GM10248 (cell line): ENCODE results near the gene ARHGAP8.

ENCODE experiments used
- CTCF ChIA-PET: fragments of 300-600 bp; sonication (Branson Sonifier 250); formaldehyde crosslinking; extraction: SDS; loops from one replicate; lab custom pipeline; 2021; ENCODE audit warnings: antibody characterized with exemption; lab: Yijun Ruan, JAX
- POLR2A ChIA-PET: fragments of 350-650 bp; sonication (Branson Sonifier 250); formaldehyde crosslinking; extraction: SDS; loops from one replicate; lab custom pipeline; 2020; ENCODE audit warnings: antibody characterized with exemption; lab: Yijun Ruan, JAX
- DNase-seq: peaks from one replicate; pipeline ENCODE4 v3.0.0; 2012; ENCODE audit errors: extremely low spot score
- CTCF ChIP-seq: IDR thresholded peaks from 2 replicates; pipeline ENCODE4 v1.5.1; 2012; ENCODE audit warnings: mild to moderate bottlenecking, low read depth; ENCODE audit errors: extremely low read depth, missing control alignments, control extremely low read depth

ARHGAP8 gene

GRCh38 chr22:44906248-44906936 is 154.0 kb downstream of the ARHGAP8 start:
- TF ChIP-seq CTCF = no peak
- CTCF ChIA-PET = no interaction called here
- POLR2A ChIA-PET = no interaction called here
- DNase-seq = no peak

- POLR2A ChIA-PET = no interaction called here
- DNase-seq = no peak
- CTCF ChIA-PET = interaction anchor here (1.3 kb wide), 1 partner anchor 12 kb away, joined by 4 read pairs; no protein-coding TSS in a partner anchor
- no peak for TF ChIP-seq CTCF
These were observed 154.7 kb downstream of the ARHGAP8 start for GRCh38 chr22:44906999-44907644.

DNA sequence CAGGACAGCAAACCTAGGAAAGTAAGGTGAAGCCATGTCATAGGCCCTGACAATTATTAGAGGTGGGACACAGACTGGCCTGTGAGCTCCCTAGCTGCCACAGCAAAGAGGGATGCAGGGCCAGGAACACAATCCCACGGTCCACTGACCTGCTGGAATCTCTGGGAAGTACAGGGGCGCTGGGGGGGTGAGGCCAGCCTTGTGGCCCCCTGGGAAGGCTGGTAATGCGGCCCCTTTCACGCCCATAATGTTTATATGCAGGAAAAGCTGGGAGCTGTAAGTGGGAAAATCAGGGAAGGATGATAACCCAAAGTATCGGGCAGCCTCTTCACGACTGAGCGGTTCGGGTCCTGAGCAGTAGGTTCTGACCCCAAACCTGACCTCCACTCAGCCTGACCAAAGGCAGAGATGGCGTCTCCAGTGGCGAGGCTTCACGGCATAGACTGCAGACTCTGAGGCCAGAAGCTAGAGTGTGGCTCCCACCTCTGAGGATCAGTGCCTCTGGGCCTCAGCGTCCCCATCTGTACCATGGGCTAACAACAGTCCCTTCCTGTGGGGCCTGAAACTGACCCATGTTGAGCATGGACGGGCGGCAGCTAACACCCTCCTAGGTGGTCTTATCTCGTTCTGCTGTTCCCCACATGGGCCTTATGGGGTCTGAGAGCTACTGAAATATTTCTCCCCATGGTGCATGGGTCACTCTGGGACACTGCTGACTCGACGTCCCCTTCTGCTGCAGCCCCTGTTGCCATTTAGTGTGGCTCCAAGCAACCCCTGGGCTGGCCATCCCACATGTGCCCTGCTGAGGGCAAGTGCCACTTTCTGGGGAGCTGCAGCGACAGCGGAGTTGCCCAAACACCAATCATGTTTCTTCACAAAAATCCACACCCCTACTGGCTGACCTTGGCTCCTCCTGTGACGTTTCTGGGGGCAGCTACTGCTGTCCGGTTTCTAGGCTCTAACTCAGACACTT is 155.7 kb downstream of the ARHGAP8 start:
- TF ChIP-seq CTCF = no peak
- CTCF ChIA-PET = interaction anchor here (1.3 kb wide), 1 partner anchor 11 kb away, joined by 4 read pairs; no protein-coding TSS in a partner anchor
- no peak for DNase-seq
- POLR2A ChIA-PET = no interaction called here

- POLR2A ChIA-PET = no interaction called here
- TF ChIP-seq CTCF = no peak
- CTCF ChIA-PET = no interaction called here
- DNase-seq = no peak
These were observed 156.9 kb downstream of the ARHGAP8 start for GRCh38 chr22:44909241-44909640.
